AG09319 (cell line): ENCODE results near the gene SEC16A.

ENCODE experiments used
- DNase-seq: peaks from one replicate; pipeline ENCODE4 v3.0.0-alpha.2; 2010; ENCODE audit warnings: low read depth; ENCODE audit errors: extremely low read depth
- CTCF ChIP-seq: IDR thresholded peaks from 2 replicates; pipeline ENCODE4 v1.5.1; 2011; ENCODE audit warnings: low read depth, mild to moderate bottlenecking, inconsistent platforms, low read length, moderate library complexity

The SEC16A gene

GRCh38 chr9:136517012-136517743, 34.3 kb upstream of the SEC16A start:
- no peak for TF ChIP-seq CTCF
- DNase-seq = no peak

GRCh38 chr9:136516191-136516654, 33.4 kb upstream of the SEC16A start:
- no peak for TF ChIP-seq CTCF
- no peak for DNase-seq

DNA sequence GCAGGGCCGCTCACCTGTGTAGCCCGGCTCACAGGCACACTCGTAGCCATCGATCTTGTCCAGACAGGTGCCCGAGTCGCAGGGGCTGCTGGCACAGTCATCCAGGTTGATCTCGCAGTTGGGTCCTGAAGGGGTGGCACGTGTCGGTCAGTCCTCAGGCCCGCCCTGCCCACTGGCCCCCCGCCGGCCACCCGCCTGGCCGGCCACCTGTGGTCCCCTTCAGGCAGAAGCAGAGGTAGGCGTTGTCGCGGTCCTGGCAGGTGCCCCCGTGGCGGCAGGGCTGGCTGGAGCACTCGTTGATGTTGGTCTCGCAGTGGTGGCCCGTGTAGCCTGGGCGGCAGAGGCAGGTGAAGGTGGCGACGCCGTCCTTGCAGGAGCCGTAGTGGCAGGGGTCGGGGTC, 32.4 kb upstream of the SEC16A start:
- no peak for DNase-seq
- TF ChIP-seq CTCF = no peak

DNA sequence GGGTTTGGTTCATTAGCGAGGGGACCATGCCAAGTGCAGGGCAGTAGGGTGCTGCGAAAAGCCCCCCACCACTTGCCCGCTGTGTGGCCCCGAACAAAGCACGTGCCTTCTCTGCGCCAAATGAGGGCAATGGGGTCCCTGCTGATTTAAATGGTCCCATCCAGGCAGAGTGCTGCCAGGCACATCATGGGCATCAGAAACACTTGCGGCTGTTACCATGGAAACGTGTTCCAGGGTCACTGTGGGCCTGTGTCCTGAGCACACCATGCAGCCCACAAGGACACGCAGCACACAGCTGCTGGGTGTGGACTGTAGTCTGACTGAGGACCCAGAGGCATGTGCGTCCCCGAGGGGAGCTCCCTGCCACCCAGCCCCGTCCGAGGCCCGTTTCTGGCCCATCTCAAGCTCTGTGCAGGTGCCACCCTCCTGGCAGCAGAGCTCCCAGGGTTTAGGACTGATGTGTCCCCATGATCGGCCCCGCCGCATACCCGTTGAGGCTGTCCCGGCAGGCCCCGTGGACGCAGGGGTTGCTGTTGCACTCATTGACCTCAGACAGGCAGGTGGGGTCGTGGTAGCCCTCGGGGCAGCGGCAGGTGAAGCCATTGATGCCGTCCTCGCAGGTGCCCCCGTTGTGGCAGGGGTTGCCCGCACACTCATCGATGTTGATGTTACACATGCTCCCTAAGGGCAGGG, 31.3 kb upstream of the SEC16A start:
- no peak for DNase-seq
- TF ChIP-seq CTCF = no peak

GRCh38 chr9:136513191-136513590, 30.4 kb upstream of the SEC16A start:
- TF ChIP-seq CTCF = no peak
- DNase-seq = no peak

GRCh38 chr9:136512651-136513071, 29.8 kb upstream of the SEC16A start:
- no peak for DNase-seq
- TF ChIP-seq CTCF = no peak

- TF ChIP-seq CTCF = no peak
- DNase-seq = no peak
Observed at GRCh38 chr9:136511670-136512592, 29.1 kb upstream of the SEC16A start.
